H1 (cell line): Measurements from ENCODE around the gene GRK3. TPM values are rescaled to one million over a fixed set of nuclear protein-coding genes. Genes with fewer than 3 reads are reported as not detected.

ENCODE experiments used
- CTCF ChIA-PET: fragments of 300-600 bp; sonication (Branson Sonifier 250); formaldehyde crosslinking; loops from one replicate; lab custom pipeline; 2021; ENCODE audit not compliant: partially characterized antibody; lab: Charles Lee
- POLR2A ChIA-PET: fragments of 300-600 bp; sonication (Branson Sonifier 250); formaldehyde crosslinking; loops from one replicate; lab custom pipeline; 2021; ENCODE audit warnings: inconsistent platforms; ENCODE audit not compliant: partially characterized antibody; lab: Charles Lee
- DNase-seq, 2 experiments: peaks; one replicate each; pipeline versions ENCODE4 v3.0.0 to v3.0.0-alpha.2; 2010 to 2022; ENCODE audit warnings: low spot score in 2 of 2, low read depth in 1 of 2, mixed read lengths in 1 of 2
- FAIRE-seq: peaks from 2 replicates; lab custom pipeline; 2011; peaks lifted over from hg19 to GRCh38; lab: Jason Lieb, UNC
- H2AFZ ChIP-seq: 2 replicates; pipeline ENCODE4 v1.8.1; 2012; ENCODE audit warnings: low read length, inconsistent platforms
- H2AK5ac ChIP-seq: 2 replicates; pipeline ENCODE4 v1.6.1; 2013; ENCODE audit warnings: low read depth, low read length
- H2BK120ac ChIP-seq: replicated peaks from 2 replicates; pipeline ENCODE3; 2013; ENCODE audit warnings: low read depth, low read length, inconsistent platforms
- H2BK12ac ChIP-seq: 2 replicates; pipeline ENCODE4 v1.6.1; 2013; ENCODE audit warnings: low read depth, low read length
- H2BK15ac ChIP-seq: 2 replicates; pipeline ENCODE4 v1.6.1; 2013; ENCODE audit warnings: low read length
- H2BK20ac ChIP-seq: 2 replicates; pipeline ENCODE4 v1.6.1; 2013; ENCODE audit warnings: low read length
- H2BK5ac ChIP-seq: 2 replicates; pipeline ENCODE4 v1.6.1; 2013; ENCODE audit warnings: low read depth, low read length
- H3K14ac ChIP-seq: 2 replicates; pipeline ENCODE4 v1.6.1; 2013; ENCODE audit warnings: inconsistent platforms; ENCODE audit not compliant: insufficient read length
- H3K18ac ChIP-seq: 2 replicates; pipeline ENCODE4 v1.6.1; 2013; ENCODE audit warnings: low read length; ENCODE audit errors: extremely low read depth
- H3K23ac ChIP-seq: 2 replicates; pipeline ENCODE4 v1.6.1; 2013; ENCODE audit warnings: inconsistent platforms; ENCODE audit not compliant: insufficient read length
- H3K23me2 ChIP-seq: 2 replicates; pipeline ENCODE4 v1.6.1; 2013; ENCODE audit warnings: low read depth, low read length
- H3K27ac ChIP-seq: 2 replicates; pipeline ENCODE4 v1.6.1; 2011; ENCODE audit warnings: low read depth, low read length, inconsistent platforms
- H3K27me3 ChIP-seq, 4 experiments: replicated peaks in 1 of 4; 1 replicate in 1 of 4; 2 replicates in 3 of 4; pipeline versions ENCODE4 v1.6.1 to v1.8.1; 2011 to 2013; ENCODE audit warnings: low read length in 3 of 4, mild to moderate bottlenecking in 3 of 4, inconsistent platforms in 2 of 4, mixed read lengths in 2 of 4, moderate library complexity in 1 of 4; ENCODE audit not compliant: control insufficient read depth in 3 of 4, insufficient read depth in 3 of 4; ENCODE audit errors: extremely low read depth in 1 of 4
- H3K36me3 ChIP-seq, 4 experiments: 2 replicates each; pipeline versions ENCODE4 v1.6.1 to v1.8.1; 2011 to 2013; ENCODE audit warnings: mild to moderate bottlenecking in 4 of 4, low read length in 3 of 4, moderate library complexity in 2 of 4, control low read depth in 1 of 4, inconsistent platforms in 1 of 4; ENCODE audit not compliant: insufficient read depth in 4 of 4, control insufficient read depth in 2 of 4
- H3K4ac ChIP-seq: replicated peaks from 2 replicates; pipeline ENCODE3; 2013; ENCODE audit warnings: low read length, low read depth, mixed read lengths, inconsistent platforms; ENCODE audit not compliant: insufficient read length
- H3K4me1 ChIP-seq, 4 experiments: replicated peaks in 1 of 4; 1 replicate in 1 of 4; 2 replicates in 3 of 4; pipeline versions ENCODE4 v1.6.1 to v1.8.1; 2011 to 2013; ENCODE audit warnings: low read length in 3 of 4, inconsistent platforms in 2 of 4, mixed read lengths in 1 of 4; ENCODE audit not compliant: insufficient read depth in 4 of 4, control insufficient read depth in 3 of 4
- H3K4me2 ChIP-seq, 2 experiments: 2 replicates each; pipeline versions ENCODE4 v1.6.1 to v1.8.1; 2011 to 2013; ENCODE audit warnings: low read depth in 2 of 2, low read length in 2 of 2, control low read depth in 1 of 2, inconsistent platforms in 1 of 2, mild to moderate bottlenecking in 1 of 2; ENCODE audit not compliant: insufficient read depth in 1 of 2
- H3K4me3 ChIP-seq, 4 experiments: fragments of 200-600, 300-600 bp in 1 of 4; sonication (generic), shearing (Covaris generic), sonication (Bioruptor Twin) in 1 of 4; 2 replicates each; pipeline versions ENCODE4 v1.5.1 to v1.8.1; 2011 to 2016; ENCODE audit warnings: low read length in 4 of 4, low read depth in 3 of 4, control low read depth in 2 of 4, inconsistent platforms in 2 of 4, mild to moderate bottlenecking in 2 of 4, mixed read lengths in 1 of 4, moderate library complexity in 1 of 4; ENCODE audit not compliant: insufficient read depth in 2 of 4; ENCODE audit errors: extremely low read depth in 1 of 4
- H3K56ac ChIP-seq: replicated peaks from 2 replicates; pipeline ENCODE3; 2013; ENCODE audit warnings: low read depth, mild to moderate bottlenecking, mixed read lengths, low read length, inconsistent platforms; ENCODE audit not compliant: insufficient read length
- H3K79me1 ChIP-seq: 2 replicates; pipeline ENCODE4 v1.6.1; 2013; ENCODE audit warnings: low read depth, low read length, control low read depth
- H3K79me2 ChIP-seq, 2 experiments: 2 replicates each; pipeline versions ENCODE4 v1.6.1 to v1.8.1; 2012 to 2013; ENCODE audit warnings: low read length in 2 of 2, mild to moderate bottlenecking in 2 of 2, inconsistent platforms in 1 of 2; ENCODE audit not compliant: insufficient read depth in 2 of 2, control insufficient read depth in 1 of 2
- H3K9ac ChIP-seq, 4 experiments: replicated peaks in 1 of 4; 1 replicate in 1 of 4; 2 replicates in 3 of 4; pipeline versions ENCODE4 v1.6.1 to v1.8.1; 2011 to 2013; ENCODE audit warnings: low read depth in 3 of 4, low read length in 3 of 4, control low read depth in 2 of 4, mild to moderate bottlenecking in 2 of 4, moderate library complexity in 2 of 4, inconsistent platforms in 1 of 4; ENCODE audit errors: extremely low read depth in 1 of 4
- H3K9me3 ChIP-seq, 2 experiments: 2 replicates each; pipeline versions ENCODE4 v1.6.1 to v1.8.1; 2012 to 2013; ENCODE audit warnings: mild to moderate bottlenecking in 2 of 2, moderate library complexity in 2 of 2, control low read depth in 1 of 2, inconsistent platforms in 1 of 2, low read depth in 1 of 2, low read length in 1 of 2, mixed read lengths in 1 of 2; ENCODE audit not compliant: insufficient read depth in 2 of 2
- H4K20me1 ChIP-seq, 2 experiments: replicated peaks in 1 of 2; 2 replicates each; pipeline versions ENCODE3 to v1.8.1; 2011 to 2013; ENCODE audit warnings: inconsistent platforms in 2 of 2, low read length in 2 of 2, mild to moderate bottlenecking in 1 of 2; ENCODE audit not compliant: insufficient read depth in 2 of 2, control insufficient read depth in 1 of 2
- H4K5ac ChIP-seq: 2 replicates; pipeline ENCODE4 v1.6.1; 2013; ENCODE audit warnings: low read length, low read depth, mixed read lengths, inconsistent platforms; ENCODE audit not compliant: insufficient read length
- H4K8ac ChIP-seq: 2 replicates; pipeline ENCODE4 v1.8.0; 2013; ENCODE audit warnings: mild to moderate bottlenecking, moderate library complexity, low read length, inconsistent platforms; ENCODE audit not compliant: insufficient read depth; ENCODE audit errors: extremely low read depth
- H4K91ac ChIP-seq: replicated peaks from 2 replicates; pipeline ENCODE3; 2013; ENCODE audit warnings: low read length, mixed read lengths, inconsistent platforms; ENCODE audit not compliant: insufficient read length
- EZH2 ChIP-seq: fragments of 200-600 bp; sonication (generic); IDR thresholded peaks from 2 replicates; pipeline ENCODE4 v1.7.1; 2012; ENCODE audit warnings: low read depth, mild to moderate bottlenecking, moderate library complexity, low read length, inconsistent platforms; ENCODE audit not compliant: severe bottlenecking
- SIN3A ChIP-seq, 2 experiments: IDR thresholded peaks in 1 of 2; conservative IDR thresholded peaks in 1 of 2; 2 replicates each; pipeline ENCODE4 v1.6.1; 2011 to 2012; ENCODE audit warnings: low read length in 2 of 2, improper control_type of control experiment in 1 of 2, low read depth in 1 of 2, mild to moderate bottlenecking in 1 of 2
- WGBS, 2 experiments: shearing (Covaris generic) in 1 of 2; methylation state at CpG; one replicate each; pipeline versions ENCODE4 v1.1.6 to v1.1.7; 2013 to 2015; ENCODE audit warnings: low lambda C conversion rate in 2 of 2, mixed read lengths in 2 of 2, inconsistent platforms in 1 of 2, low coverage in 1 of 2, missing lambda C conversion rate in 1 of 2; ENCODE audit not compliant: insufficient replicate concordance in 2 of 2, insufficient coverage in 1 of 2, insufficient read length in 1 of 2; ENCODE audit errors: extremely low coverage in 1 of 2, missing lambda C conversion rate in 1 of 2; 5-methylcytosine and 5-hydroxymethylcytosine counted together
- polyA plus RNA-seq, 7 experiments: library from polyadenylated mRNA; depleted of rRNA in 3 of 7; stranded (reverse) in 5 of 7; unstranded in 2 of 7; fragments of >200 nt in 5 of 7; fragments of 200-250 nt in 2 of 7; gene quantifications; 1 replicate in 5 of 7; 2 replicates in 1 of 7; 4 replicates in 1 of 7; pipeline versions ENCODE4 v1.2.1 to v1.2.3, GENCODE V29; 2011 to 2013; ENCODE audit warnings: missing spikeins in 2 of 7, mixed read lengths in 2 of 7
- total RNA-seq: library from RNA; stranded (reverse); fragmentation: NEBNext Ultra II Directional; extraction: Animal tissue kit (Norgen Biotek cat#: 25700); gene quantifications from 2 replicates; pipeline ENCODE4 v1.2.1, GENCODE V29; 2021

Gene GRK3
- total and polyA plus RNA-seq, 2 of the 8 experiments (the other 6 are each of a cell fraction or from before 2014, with no cell fraction given) = 7.5 to 35.3 TPM

- no peak for TF ChIP-seq SIN3A (conservative IDR thresholded peaks at IDR 0.05 in 1 of 2, IDR thresholded peaks at IDR 0.05 in 1 of 2; ENCODE audit: low read depth in 1 of 2, low read length in 2 of 2)
- TF ChIP-seq EZH2 = no peak
- CTCF ChIA-PET = no interaction called here
- Histone ChIP-seq H4K5ac (no peak overlapping the region), H3K4me3 (no peak overlapping the region), H3K18ac (no peak overlapping the region), H3K56ac (no peak overlapping the region), H3K9ac (no peak overlapping the region), H4K20me1 (no peaks in the 10 kb centered on the region), H3K4me2 (no peak overlapping the region), H3K27me3 (no peaks in the 10 kb centered on the region), H2BK120ac (no peak overlapping the region), H3K79me2 (no peaks in the 10 kb centered on the region), H3K79me1 (no peaks in the 10 kb centered on the region), H2BK15ac (no peak overlapping the region), H3K23me2 (no peaks in the 10 kb centered on the region), H2AFZ (no peak overlapping the region), H3K27ac (no peak overlapping the region), H3K4me1 (no peaks in the 10 kb centered on the region), H2BK5ac (no peak overlapping the region), H2BK12ac (no peak overlapping the region), H3K9me3 (no peaks in the 10 kb centered on the region), H3K36me3 (no peaks in the 10 kb centered on the region), H4K91ac (no peak overlapping the region), H3K23ac (no peak overlapping the region), H3K4ac (no peak overlapping the region), H4K8ac (no peak overlapping the region), H2BK20ac (no peak overlapping the region), H2AK5ac (no peak overlapping the region), H3K14ac (no peak overlapping the region)
- no peak for FAIRE-seq
- DNase-seq = no peak
- WGBS, 2 experiments = 84% methylated on average over 8 of the region's 8 CpGs; no CpG with 5 or more reads in 1 of the 2 experiments
- POLR2A ChIA-PET = no interaction called here
Measured at GRCh38 chr22:25758316-25758715, 193.8 kb downstream of the GRK3 start.
